Measurements from ENCODE around the gene KIAA1958. TPM values are rescaled to one million over a fixed set of nuclear protein-coding genes. Genes with fewer than 3 reads are reported as not detected.
A peak's percentile ranks its signal among the peaks of the same experiment; 100 is the strongest.

The KIAA1958 gene
- total and polyA plus RNA-seq, 10 of the 15 experiments (the other 5 are each of a cell fraction or from before 2014, with no cell fraction given), result 0.53 to 8.7 (median 4.0) TPM

DNA sequence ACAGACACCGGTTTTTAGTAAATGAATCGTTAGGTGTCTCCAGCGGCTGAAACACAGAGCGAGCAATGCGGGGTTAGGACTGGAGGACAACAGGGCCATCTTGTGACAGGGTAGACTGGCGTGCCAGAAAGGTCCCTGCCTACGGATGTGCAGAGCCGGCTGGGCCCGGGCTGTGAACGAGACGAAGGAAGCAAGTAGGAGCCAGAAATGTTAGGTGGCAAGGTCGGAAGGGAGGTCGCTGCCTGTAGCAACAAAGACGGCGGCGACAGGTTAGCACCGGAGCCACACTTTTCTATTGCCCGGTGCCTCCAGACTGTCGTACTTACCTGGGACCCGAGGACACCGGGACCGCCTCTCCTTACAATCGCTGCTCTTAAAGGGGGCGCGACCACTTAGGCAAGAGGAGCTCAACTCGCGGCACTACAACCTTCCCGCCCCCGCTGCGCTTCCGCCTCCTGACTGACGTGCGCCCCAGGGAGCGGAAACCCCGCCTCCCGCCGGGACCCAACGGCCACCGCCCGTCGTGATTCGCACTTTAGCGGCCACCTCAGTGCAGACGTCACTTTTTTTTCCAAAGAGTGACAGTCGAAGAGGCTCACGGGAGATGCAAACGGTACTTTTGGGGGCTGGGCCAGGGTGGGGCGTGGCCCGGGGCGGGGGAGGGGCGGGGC is 231.2 kb downstream of the KIAA1958 start, which contains the start of gene INIP (continued):
- TF ChIP-seq SUPT20H (IDR thresholded peaks at IDR 0.05; ENCODE audit: borderline replicate concordance, control insufficient read depth, low read depth, low read length), result no peak
- TF ChIP-seq ZBTB4 (CRISPR knock-in tag; IDR thresholded peaks at IDR 0.05), result no peak
- no peak for TF ChIP-seq NFYA (IDR thresholded peaks at IDR 0.05; ENCODE audit: borderline replicate concordance, low read depth, low read length)
- TF ChIP-seq RAD21 (IDR thresholded peaks at IDR 0.05; ENCODE audit: insufficient read depth, low read depth, low read length), result peak; percentile 55
- no peak for TF ChIP-seq ZNF207 (IDR thresholded peaks at IDR 0.05; ENCODE audit: borderline replicate concordance)
- TF ChIP-seq SMAD5 (IDR thresholded peaks at IDR 0.05; ENCODE audit: low read depth), result no peak
- no peak for TF ChIP-seq KAT2A (conservative IDR thresholded peaks at IDR 0.05; ENCODE audit: control insufficient read depth, low read depth, low read length)
- peak; percentile 20 to 95 for TF ChIP-seq EGR1 (IDR thresholded peaks at IDR 0.05; ENCODE audit: borderline replicate concordance in 1 of 2, low read depth in 2 of 2, low read length in 2 of 2)
- TF ChIP-seq, protein P1, sequence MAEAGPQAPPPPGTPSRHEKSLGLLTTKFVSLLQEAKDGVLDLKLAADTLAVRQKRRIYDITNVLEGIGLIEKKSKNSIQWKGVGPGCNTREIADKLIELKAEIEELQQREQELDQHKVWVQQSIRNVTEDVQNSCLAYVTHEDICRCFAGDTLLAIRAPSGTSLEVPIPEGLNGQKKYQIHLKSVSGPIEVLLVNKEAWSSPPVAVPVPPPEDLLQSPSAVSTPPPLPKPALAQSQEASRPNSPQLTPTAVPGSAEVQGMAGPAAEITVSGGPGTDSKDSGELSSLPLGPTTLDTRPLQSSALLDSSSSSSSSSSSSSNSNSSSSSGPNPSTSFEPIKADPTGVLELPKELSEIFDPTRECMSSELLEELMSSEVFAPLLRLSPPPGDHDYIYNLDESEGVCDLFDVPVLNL (IDR thresholded peaks at IDR 0.05; ENCODE audit: low read depth, low read length), result peak; percentile 86
- no peak for TF ChIP-seq RAD51 (IDR thresholded peaks at IDR 0.05)
- TF ChIP-seq JUND (IDR thresholded peaks at IDR 0.05; ENCODE audit: low read depth, low read length), result no peak
- TF ChIP-seq SMARCA5 (IDR thresholded peaks at IDR 0.05), result 0 out of 2 replicates have a peak, but pooled peaks have one; percentile 21
- TF ChIP-seq, protein P2, sequence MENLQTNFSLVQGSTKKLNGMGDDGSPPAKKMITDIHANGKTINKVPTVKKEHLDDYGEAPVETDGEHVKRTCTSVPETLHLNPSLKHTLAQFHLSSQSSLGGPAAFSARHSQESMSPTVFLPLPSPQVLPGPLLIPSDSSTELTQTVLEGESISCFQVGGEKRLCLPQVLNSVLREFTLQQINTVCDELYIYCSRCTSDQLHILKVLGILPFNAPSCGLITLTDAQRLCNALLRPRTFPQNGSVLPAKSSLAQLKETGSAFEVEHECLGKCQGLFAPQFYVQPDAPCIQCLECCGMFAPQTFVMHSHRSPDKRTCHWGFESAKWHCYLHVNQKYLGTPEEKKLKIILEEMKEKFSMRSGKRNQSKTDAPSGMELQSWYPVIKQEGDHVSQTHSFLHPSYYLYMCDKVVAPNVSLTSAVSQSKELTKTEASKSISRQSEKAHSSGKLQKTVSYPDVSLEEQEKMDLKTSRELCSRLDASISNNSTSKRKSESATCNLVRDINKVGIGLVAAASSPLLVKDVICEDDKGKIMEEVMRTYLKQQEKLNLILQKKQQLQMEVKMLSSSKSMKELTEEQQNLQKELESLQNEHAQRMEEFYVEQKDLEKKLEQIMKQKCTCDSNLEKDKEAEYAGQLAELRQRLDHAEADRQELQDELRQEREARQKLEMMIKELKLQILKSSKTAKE (IDR thresholded peaks at IDR 0.05; ENCODE audit: low read depth, poor library complexity, severe bottlenecking), result no peak
- no peak for TF ChIP-seq KDM1A (IDR thresholded peaks at IDR 0.05; ENCODE audit: borderline replicate concordance)
- no peak for TF ChIP-seq CEBPB (IDR thresholded peaks at IDR 0.05; ENCODE audit: borderline replicate concordance in 1 of 2, low read depth in 2 of 2, low read length in 2 of 2)
- TF ChIP-seq, protein P3, sequence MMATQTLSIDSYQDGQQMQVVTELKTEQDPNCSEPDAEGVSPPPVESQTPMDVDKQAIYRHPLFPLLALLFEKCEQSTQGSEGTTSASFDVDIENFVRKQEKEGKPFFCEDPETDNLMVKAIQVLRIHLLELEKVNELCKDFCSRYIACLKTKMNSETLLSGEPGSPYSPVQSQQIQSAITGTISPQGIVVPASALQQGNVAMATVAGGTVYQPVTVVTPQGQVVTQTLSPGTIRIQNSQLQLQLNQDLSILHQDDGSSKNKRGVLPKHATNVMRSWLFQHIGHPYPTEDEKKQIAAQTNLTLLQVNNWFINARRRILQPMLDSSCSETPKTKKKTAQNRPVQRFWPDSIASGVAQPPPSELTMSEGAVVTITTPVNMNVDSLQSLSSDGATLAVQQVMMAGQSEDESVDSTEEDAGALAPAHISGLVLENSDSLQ (IDR thresholded peaks at IDR 0.05), result peak; percentile 98
- no peak for TF ChIP-seq FOXM1 (IDR thresholded peaks at IDR 0.05; ENCODE audit: low read depth, low read length)
- TF ChIP-seq IKZF2 (IDR thresholded peaks at IDR 0.05), result no peak
- TF ChIP-seq DPF2 (IDR thresholded peaks at IDR 0.05), result peak; percentile 86
- TF ChIP-seq HSF1 (IDR thresholded peaks at IDR 0.05; ENCODE audit: low read depth, low read length), result no peak
- TF ChIP-seq RCOR1 (conservative IDR thresholded peaks at IDR 0.05; ENCODE audit: low read depth, low read length), result no peak
- TF ChIP-seq NBN (IDR thresholded peaks at IDR 0.05), result no peak; the same call in 1 of the 2 replicates

All from GM12878 (cell line).